ENCODE results near the gene CCDC71L. TPM values are rescaled to one million over a fixed set of nuclear protein-coding genes. Genes with fewer than 3 reads are reported as not detected.

The CCDC71L gene
- polyA plus RNA-seq, 1 donor from 2014 or later = 38.3 TPM

GRCh38 chr7:106704000-106704840 lies 43.3 kb upstream of the CCDC71L start:
- Histone ChIP-seq H2AFZ (ENCODE audit: low read depth, low read length) (no peak overlapping the region), H3K27me3 (ENCODE audit: insufficient read depth, low read depth, low read length) (no peaks in the 10 kb centered on the region), H3K9me3 (ENCODE audit: low read length) (no peaks in the 10 kb centered on the region), H3K36me3 (ENCODE audit: insufficient read depth, low read length) (no peaks in the 10 kb centered on the region), H3K79me2 (replicated peaks; ENCODE audit: insufficient read depth, low read length) (no peaks in the 10 kb centered on the region), H3K9ac (ENCODE audit: low read length) (no peak overlapping the region), H3K4me2 (ENCODE audit: low read length) (no peak overlapping the region), H3K27ac (ENCODE audit: low read length) (no peak overlapping the region), H3F3A (ENCODE audit: insufficient read depth, low read length, poor library complexity, severe bottlenecking) (no peaks in the 10 kb centered on the region), H3K9me2 (ENCODE audit: insufficient read depth, low read length) (no peaks in the 10 kb centered on the region), H3K4me3 (ENCODE audit: low read length) (no peak overlapping the region), H4K20me1 (ENCODE audit: insufficient read depth) (no peaks in the 10 kb centered on the region)
- TF ChIP-seq EZH2 (IDR thresholded peaks at IDR 0.05; ENCODE audit: borderline replicate concordance, insufficient read depth, low read length, poor library complexity, severe bottlenecking) = no peak
- TF ChIP-seq EP300 (conservative IDR thresholded peaks at IDR 0.05; ENCODE audit: poor library complexity, severe bottlenecking) = no peak
- no peak for TF ChIP-seq MXI1 (conservative IDR thresholded peaks at IDR 0.05; ENCODE audit: poor library complexity, severe bottlenecking)
- TF ChIP-seq REST (IDR thresholded peaks at IDR 0.05; ENCODE audit: borderline replicate concordance) = no peak
- TF ChIP-seq SMC3 (conservative IDR thresholded peaks at IDR 0.05; ENCODE audit: poor library complexity) = no peak
- no peak for TF ChIP-seq RAD21 (conservative IDR thresholded peaks at IDR 0.05)
- no peak for TF ChIP-seq TAF1 (IDR thresholded peaks at IDR 0.05; ENCODE audit: low read depth)
- no peak for TF ChIP-seq CTCF (IDR thresholded peaks at IDR 0.05; ENCODE audit: poor library complexity, severe bottlenecking)

- no peaks in the 10 kb centered on the region for H3K9me3 ChIP-seq (ENCODE audit: low read length)
- H3F3A ChIP-seq (ENCODE audit: insufficient read depth, low read length, poor library complexity, severe bottlenecking) = no peaks in the 10 kb centered on the region
- no peak overlapping the region for H3K27ac ChIP-seq (ENCODE audit: low read length)
- H3K79me2 ChIP-seq (replicated peaks; ENCODE audit: insufficient read depth, low read length) = no peaks in the 10 kb centered on the region
- no peak overlapping the region for H3K4me2 ChIP-seq (ENCODE audit: low read length)
- no peak overlapping the region for H2AFZ ChIP-seq (ENCODE audit: low read depth, low read length)
- TF ChIP-seq REST (IDR thresholded peaks at IDR 0.05; ENCODE audit: borderline replicate concordance) (no peak), TAF1 (IDR thresholded peaks at IDR 0.05; ENCODE audit: low read depth) (no peak), CTCF (IDR thresholded peaks at IDR 0.05; ENCODE audit: poor library complexity, severe bottlenecking) (no peak), SMC3 (conservative IDR thresholded peaks at IDR 0.05; ENCODE audit: poor library complexity) (no peak), RAD21 (conservative IDR thresholded peaks at IDR 0.05) (no peak)
- no peaks in the 10 kb centered on the region for H3K9me2 ChIP-seq (ENCODE audit: insufficient read depth, low read length)
- no peak overlapping the region for H3K4me3 ChIP-seq (ENCODE audit: low read length)
- H4K20me1 ChIP-seq (ENCODE audit: insufficient read depth) = no peaks in the 10 kb centered on the region
- no peak overlapping the region for H3K9ac ChIP-seq (ENCODE audit: low read length)
- no peaks in the 10 kb centered on the region for H3K36me3 ChIP-seq (ENCODE audit: insufficient read depth, low read length)
- H3K27me3 ChIP-seq (ENCODE audit: insufficient read depth, low read depth, low read length) = no peaks in the 10 kb centered on the region
These were observed 32.9 kb upstream of the CCDC71L start for GRCh38 chr7:106693677-106694353.
